GM20000 (cell line): ENCODE data around the gene GJB6.

Experiments
- DNase-seq: peaks from one replicate; pipeline ENCODE4 v3.0.0; 2012; ENCODE audit warnings: low spot score
- TF ChIP-seq, protein P1 (sequence below): IDR thresholded peaks from 2 replicates; pipeline ENCODE4 v1.5.1; 2012; ENCODE audit warnings: mild to moderate bottlenecking, control low read depth; ENCODE audit errors: extremely low read depth, missing control alignments

Gene GJB6

DNA sequence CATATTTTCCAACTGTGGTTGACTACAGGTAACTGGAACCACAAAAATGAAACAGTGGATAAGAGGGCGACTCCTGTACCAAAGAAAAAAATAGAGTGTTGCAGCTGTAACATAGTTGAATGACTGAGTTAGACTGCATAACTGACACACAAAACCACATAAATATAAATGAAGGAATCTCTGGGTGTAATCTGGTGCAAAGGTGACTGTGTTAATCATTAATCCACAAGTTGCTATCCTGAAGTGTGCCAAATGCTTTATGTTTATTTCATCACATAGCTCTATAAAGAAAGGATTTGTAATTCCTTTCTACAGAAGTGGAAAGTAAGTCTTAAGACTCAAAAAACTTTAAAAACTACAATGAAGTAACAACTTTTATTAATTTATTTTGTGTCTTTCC is 33.3 kb downstream of the GJB6 start:
- DNase-seq = no peak
- TF ChIP-seq, protein P1, sequence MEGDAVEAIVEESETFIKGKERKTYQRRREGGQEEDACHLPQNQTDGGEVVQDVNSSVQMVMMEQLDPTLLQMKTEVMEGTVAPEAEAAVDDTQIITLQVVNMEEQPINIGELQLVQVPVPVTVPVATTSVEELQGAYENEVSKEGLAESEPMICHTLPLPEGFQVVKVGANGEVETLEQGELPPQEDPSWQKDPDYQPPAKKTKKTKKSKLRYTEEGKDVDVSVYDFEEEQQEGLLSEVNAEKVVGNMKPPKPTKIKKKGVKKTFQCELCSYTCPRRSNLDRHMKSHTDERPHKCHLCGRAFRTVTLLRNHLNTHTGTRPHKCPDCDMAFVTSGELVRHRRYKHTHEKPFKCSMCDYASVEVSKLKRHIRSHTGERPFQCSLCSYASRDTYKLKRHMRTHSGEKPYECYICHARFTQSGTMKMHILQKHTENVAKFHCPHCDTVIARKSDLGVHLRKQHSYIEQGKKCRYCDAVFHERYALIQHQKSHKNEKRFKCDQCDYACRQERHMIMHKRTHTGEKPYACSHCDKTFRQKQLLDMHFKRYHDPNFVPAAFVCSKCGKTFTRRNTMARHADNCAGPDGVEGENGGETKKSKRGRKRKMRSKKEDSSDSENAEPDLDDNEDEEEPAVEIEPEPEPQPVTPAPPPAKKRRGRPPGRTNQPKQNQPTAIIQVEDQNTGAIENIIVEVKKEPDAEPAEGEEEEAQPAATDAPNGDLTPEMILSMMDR = no peak

DNA sequence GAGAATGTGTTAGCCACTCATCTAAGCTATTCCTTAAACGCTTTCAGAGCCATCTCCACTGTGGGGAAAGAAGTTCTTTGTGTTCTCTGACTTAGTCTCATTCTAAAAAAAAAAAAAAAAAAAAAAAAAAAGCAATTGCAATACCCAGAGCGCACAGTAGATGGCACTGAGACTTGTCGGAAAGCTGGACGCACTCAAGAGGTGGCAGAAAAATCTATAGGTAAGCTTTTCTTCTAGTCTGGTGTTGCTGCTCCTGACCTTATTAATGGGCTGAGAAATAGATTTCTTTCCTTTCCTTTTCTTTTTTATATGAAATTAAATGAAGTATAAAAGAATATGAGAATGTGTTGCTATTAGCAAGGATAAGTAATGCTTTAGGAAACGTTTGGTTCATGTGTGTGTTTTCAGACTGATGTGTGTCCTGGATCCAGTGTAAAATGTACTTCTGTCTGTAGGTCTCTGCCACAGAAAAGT is 34.7 kb downstream of the GJB6 start:
- DNase-seq = peak; percentile 74
- TF ChIP-seq, protein P1 = peak; percentile 30

DNA sequence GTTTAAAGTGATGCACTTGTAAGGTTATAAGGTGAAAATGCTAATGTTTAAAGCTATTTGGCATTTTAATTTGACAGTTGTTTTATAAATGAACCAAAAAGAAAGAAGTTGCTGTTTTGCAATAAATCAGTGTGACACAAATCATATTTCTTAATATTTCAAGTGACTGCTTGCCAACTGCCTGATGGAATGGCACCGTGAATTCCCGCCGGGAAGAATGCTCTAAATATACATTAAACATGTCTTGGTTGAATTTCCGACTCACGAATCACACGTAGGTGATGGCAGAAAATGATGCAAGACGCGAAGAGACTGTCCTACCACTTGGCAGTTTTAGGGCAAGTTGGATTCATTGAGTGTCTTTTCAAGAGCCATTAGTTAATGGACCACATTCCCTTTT is 36.3 kb downstream of the GJB6 start:
- DNase-seq = no peak
- TF ChIP-seq, protein P1 = no peak

DNA sequence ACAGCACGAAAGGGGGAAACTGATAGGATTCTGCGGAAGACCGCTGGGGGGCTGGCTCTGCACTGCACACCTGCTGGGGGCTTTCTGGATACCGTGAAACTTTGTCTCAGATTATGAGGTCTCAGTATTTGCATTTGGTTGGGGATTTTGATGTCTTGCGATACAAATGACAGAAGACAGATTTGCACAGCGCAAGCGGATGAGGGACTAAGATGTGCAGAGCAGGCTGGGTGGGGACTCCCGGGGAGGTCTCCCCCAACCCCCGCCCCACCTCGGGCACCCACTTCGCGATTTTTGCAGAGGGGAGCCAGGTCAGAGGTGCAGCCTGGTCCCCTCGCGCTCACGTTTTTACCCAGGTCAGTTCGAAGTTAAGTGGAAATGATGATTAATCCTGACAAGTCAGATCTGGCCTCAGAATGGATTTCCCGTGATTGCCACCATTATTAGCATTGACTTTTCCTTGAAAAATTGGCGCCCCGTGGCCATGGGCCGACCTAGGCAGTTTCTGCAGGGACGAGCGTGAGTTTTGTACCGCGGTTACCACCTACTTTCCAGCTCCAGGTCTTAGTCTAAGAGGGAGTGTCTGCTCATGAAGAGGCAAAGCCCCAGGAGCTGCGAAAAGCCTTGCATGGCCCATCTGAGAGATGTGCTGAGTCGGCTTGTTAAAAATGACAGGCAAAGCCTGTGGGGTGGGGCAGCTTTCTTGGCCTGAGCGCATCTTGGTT is 38.0 kb downstream of the GJB6 start:
- TF ChIP-seq, protein P1 = no peak
- DNase-seq = no peak

DNA sequence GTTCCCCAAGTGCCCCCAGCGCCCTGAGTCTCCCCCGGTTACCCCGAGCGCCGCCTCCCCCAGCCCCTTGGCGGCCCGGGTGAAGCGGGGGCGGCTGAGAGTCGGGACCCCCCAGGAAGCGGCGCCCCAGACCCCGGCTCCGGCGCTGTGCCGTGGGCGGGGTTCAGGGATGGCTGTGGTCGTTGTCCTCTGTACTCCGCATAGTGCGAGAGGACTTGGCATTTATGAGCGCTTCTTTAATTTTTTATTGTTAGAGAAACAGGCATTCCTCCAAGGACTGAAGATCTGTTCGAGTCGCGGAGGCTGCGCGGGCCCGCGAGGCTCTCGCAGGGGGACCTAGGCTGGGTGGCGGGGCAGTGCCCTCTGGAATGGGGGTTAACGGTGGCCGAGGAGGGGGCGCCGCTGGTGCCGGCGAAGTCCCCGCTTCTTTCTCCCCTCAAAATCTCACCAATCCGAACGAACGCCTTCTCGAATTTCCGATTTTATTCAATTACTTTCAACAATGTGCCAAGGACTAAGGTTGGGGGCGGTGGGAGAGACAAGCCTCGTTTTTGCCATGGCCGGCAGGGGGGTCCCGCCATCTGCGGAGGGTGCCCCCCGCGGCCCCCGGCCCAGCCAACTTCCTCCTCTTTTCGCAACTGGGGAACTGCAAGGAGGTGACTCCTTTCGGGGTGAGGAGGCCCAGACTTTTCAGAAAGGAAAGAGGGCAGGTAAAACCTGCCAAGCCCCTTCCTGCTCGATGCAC is 38.8 kb downstream of the GJB6 start:
- TF ChIP-seq, protein P1 = no peak
- no peak for DNase-seq

DNA sequence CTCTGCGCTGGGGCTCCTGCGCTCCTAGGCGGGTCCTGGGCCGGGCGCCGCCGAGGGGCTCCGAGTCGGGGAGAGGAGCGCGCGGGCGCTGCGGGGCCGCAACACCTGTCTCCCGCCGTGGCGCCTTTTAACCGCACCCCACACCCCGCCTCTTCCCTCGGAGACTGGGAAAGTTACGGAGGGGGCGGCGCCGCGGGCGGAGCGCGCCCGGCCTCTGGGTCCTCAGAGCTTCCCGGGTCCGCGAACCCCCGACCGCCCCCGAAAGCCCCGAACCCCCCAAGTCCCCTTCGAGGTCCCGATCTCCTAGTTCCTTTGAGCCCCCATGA is 39.3 kb downstream of the GJB6 start, which contains the start of gene GJB2:
Gene GJB2, minus strand, starts transcription at position 103 of the 326 bp plus-strand sequence. CDS start 3,357 bp downstream, outside the sequence.
- TF ChIP-seq, protein P1 = no peak

DNA sequence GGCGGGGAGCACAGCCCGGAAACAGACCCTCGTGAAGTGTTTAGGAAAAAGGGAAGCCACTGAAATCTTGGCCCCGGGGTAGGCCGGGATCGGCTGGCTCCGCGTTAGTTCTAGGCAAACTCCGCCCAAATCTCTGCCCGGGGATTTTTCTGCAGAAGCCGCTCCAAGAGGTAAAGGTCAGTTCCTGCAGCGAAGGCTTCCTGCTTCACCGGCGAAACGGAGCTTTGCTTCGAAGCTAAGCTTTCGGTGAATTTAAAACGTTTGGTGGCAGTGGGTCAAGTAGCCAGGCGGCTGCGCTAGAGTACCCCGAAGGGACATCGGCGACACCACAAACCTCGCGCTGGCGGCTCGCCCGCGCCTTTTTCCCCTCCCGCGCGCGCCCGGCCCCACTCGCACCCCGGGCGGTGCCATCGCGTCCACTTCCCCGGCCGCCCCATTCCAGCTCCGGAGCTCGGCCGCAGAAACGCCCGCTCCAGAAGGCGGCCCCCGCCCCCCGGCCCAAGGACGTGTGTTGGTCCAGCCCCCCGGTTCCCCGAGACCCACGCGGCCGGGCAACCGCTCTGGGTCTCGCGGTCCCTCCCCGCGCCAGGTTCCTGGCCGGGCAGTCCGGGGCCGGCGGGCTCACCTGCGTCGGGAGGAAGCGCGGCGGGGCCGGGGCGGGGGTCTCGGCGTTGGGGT is 39.8 kb downstream of the GJB6 start:
- peak; percentile 56 for DNase-seq
- TF ChIP-seq, protein P1 = no peak

More for the DNA sequence above, 39.3 kb downstream of the GJB6 start, which contains the start of gene GJB2:
- DNase-seq = no peak
